ENCODE data around the gene C1orf53. TPM values are rescaled to one million over a fixed set of nuclear protein-coding genes. Genes with fewer than 3 reads are reported as not detected.

Gene C1orf53
- total RNA-seq, 6 donors from 2014 or later: 2.5 to 9.9 (median 7.2) TPM; not detected in 2

DNA sequence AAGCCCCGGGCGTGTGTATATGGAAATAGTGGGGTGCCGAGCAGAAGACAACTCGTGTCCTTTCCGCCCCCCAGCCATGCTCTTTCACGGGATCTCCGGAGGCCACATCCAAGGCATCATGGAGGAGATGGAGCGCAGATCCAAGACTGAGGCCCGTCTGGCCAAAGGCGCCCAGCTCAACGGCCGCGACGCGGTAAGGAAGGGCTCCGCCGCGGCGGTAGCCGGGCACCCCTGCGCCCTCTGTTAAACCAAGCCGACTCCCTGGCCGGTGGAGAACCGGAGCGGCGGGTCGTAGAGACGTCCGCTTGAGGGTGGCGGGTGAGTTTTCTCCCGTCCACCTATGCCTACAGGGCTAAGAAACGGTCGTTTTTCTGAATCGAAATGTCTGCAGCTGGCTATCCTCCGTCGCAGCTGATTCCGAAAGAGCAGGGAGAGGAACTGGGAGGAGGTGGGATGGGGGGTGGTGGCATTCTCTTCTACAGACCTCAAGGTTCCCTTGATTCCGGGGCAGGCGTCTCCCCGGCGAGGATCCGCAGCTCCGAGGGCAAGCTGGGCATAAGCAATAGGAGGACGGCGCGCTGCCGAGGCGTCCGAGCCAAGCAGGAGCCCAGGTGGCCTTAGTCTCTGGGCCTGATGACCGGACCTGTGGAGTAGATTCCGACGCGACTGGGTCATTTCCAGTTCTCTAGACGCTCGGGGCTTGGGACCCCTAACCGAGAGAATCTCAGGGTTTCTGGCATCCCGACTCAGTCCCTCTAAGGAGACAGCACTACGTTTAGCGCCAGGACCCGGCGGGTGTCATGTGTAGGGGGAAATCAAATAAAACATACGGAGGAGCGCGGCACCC, 15.6 kb downstream of the C1orf53 start:
- H3K27me3 ChIP-seq: peaks cover 2 to 83% (median 62%) of the 10 kb centered on the region in 4 donors
- H3K4me1 ChIP-seq: peaks cover 47 to 81% (median 51%) of the 10 kb centered on the region in 4 donors
- WGBS, 2 donors: 6 to 7% methylated on average over 30 to 52 of the region's 64 CpGs
- H3K36me3 ChIP-seq: no peaks in the 10 kb centered on the region
- DNase-seq (peak in 1 of 2 donors; percentile 82), ATAC-seq (ENCODE audit: low FRiP score in 2 of 2) (peak in 1 of 2 donors; percentile 36)
- peak overlapping the region in 1 of 4 donors; percentile 40 for H3K27ac ChIP-seq
- no peaks in the 10 kb centered on the region for H3K9me3 ChIP-seq
- H3K4me3 ChIP-seq: peak overlapping the region in 3 of 4 donors; percentile 26 to 45 (median 41)
- TF ChIP-seq POLR2A (IDR thresholded peaks at IDR 0.05): no peak
- TF ChIP-seq POLR2AphosphoS5 (IDR thresholded peaks at IDR 0.05): no peak
- no peak for TF ChIP-seq EP300 (IDR thresholded peaks at IDR 0.05)
- TF ChIP-seq, protein P1, sequence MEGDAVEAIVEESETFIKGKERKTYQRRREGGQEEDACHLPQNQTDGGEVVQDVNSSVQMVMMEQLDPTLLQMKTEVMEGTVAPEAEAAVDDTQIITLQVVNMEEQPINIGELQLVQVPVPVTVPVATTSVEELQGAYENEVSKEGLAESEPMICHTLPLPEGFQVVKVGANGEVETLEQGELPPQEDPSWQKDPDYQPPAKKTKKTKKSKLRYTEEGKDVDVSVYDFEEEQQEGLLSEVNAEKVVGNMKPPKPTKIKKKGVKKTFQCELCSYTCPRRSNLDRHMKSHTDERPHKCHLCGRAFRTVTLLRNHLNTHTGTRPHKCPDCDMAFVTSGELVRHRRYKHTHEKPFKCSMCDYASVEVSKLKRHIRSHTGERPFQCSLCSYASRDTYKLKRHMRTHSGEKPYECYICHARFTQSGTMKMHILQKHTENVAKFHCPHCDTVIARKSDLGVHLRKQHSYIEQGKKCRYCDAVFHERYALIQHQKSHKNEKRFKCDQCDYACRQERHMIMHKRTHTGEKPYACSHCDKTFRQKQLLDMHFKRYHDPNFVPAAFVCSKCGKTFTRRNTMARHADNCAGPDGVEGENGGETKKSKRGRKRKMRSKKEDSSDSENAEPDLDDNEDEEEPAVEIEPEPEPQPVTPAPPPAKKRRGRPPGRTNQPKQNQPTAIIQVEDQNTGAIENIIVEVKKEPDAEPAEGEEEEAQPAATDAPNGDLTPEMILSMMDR (IDR thresholded peaks at IDR 0.05): no peak

DNA sequence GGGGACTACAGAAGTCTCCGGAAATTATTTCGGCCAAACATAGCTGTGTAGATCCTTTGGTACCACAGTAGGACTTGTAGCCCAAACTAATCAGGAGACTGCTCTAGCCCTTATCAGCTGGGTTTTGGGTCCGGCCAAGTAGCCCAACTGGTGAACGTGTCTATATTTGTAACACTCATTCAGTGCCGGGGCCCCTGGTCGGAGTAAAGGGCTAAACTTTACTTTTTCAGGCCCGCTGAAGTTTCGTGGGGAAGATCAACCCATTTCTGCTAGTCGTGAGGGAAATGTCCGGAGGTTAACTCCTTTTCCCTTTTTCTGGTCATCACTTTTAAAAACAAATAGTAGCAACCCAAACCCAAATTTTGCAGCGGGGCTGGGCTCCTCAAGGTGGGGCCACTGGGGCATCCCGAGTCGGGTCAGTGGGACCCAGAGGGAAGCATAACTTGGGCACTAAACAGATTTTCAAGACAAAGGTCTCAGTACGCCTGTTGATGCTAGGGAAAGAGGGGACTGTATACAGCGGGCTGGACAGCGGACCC, 16.4 kb downstream of the C1orf53 start:
- no peak for ATAC-seq (ENCODE audit: low FRiP score in 2 of 2)
- H3K4me1 ChIP-seq: peaks cover 43 to 72% (median 47%) of the 10 kb centered on the region in 4 donors
- WGBS, 2 donors: 8 to 11% methylated on average over 14 to 16 of the region's 16 CpGs
- H3K36me3 ChIP-seq: no peaks in the 10 kb centered on the region
- no peaks in the 10 kb centered on the region for H3K9me3 ChIP-seq
- peaks cover 2 to 75% (median 54%) of the 10 kb centered on the region in 4 donors for H3K27me3 ChIP-seq
- TF ChIP-seq POLR2A (IDR thresholded peaks at IDR 0.05) (no peak), EP300 (IDR thresholded peaks at IDR 0.05) (no peak), POLR2AphosphoS5 (IDR thresholded peaks at IDR 0.05) (no peak)
- TF ChIP-seq, protein P1 (IDR thresholded peaks at IDR 0.05): no peak
- peak overlapping the region in 1 of 4 donors; percentile 41 for H3K4me3 ChIP-seq
- H3K27ac ChIP-seq: no peak overlapping the region
- DNase-seq: no peak

DNA sequence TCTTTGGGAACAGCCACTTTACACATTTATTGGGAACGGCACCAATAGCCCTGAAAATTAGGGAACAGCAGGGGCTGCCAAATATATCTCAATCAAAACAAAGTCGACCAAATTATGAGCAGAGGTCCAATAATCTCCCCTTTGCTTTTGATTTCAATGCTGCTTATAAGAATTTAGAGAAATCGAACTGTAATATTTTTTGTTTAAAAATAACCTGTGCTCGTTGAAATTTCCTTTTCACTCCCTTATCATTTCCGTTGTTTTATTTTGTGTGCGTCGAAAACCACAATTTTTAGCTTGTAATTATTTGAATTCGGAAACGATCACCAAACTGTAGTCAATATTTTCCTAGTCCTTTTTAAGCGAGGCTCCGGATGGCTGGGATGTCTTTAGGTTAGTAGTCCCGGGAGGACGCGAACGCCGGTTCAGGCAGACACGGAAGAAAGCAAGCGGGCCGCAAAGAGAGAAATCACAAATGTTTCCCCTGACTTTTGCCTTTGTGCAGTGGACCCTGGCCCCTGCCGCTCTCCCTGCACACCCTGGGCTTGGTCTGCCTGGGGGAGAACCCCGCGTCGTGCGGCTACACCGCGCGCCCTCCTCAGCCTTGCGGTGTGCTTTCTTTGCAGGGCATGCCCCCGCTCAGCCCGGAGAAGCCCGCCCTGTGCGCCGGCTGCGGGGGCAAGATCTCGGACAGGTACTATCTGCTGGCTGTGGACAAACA, 17.1 kb downstream of the C1orf53 start:
- Histone ChIP-seq H3K9me3 (no peaks in the 10 kb centered on the region), H3K27ac (no peak overlapping the region), H3K4me1 (peaks cover 43 to 68% (median 47%) of the 10 kb centered on the region in 4 donors), H3K27me3 (peaks cover 2 to 69% (median 52%) of the 10 kb centered on the region in 4 donors), H3K36me3 (no peaks in the 10 kb centered on the region), H3K4me3 (no peak overlapping the region)
- WGBS, 2 donors: 9 to 15% methylated on average over 20 to 29 of the region's 35 CpGs
- DNase-seq (peak in 1 of 2 donors; percentile 70), ATAC-seq (ENCODE audit: low FRiP score in 2 of 2) (no peak)
- no peak for TF ChIP-seq POLR2AphosphoS5 (IDR thresholded peaks at IDR 0.05)
- TF ChIP-seq EP300 (IDR thresholded peaks at IDR 0.05): no peak
- TF ChIP-seq, protein P1 (IDR thresholded peaks at IDR 0.05): no peak
- no peak for TF ChIP-seq POLR2A (IDR thresholded peaks at IDR 0.05)

DNA sequence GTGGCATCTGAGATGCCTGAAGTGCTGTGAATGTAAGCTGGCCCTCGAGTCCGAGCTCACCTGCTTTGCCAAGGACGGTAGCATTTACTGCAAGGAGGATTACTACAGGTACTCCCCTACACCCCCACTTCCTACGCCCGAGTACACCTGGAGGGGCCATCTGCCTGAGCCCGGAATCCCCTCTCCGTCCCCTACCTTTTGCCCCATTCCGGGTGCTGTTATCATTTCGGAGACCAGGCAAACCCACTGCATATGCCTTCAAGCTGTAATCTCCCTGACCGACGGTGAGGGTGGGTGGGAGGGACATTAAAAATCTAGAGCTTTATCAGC, 17.6 kb downstream of the C1orf53 start:
- Histone ChIP-seq H3K9me3 (no peaks in the 10 kb centered on the region), H3K4me1 (peaks cover 43 to 64% (median 47%) of the 10 kb centered on the region in 4 donors), H3K36me3 (no peaks in the 10 kb centered on the region), H3K27me3 (peaks cover 2 to 65% (median 49%) of the 10 kb centered on the region in 4 donors), H3K27ac (no peak overlapping the region), H3K4me3 (no peak overlapping the region)
- DNase-seq: no peak
- ATAC-seq (ENCODE audit: low FRiP score in 2 of 2): no peak
- WGBS, 2 donors: 10 to 12% methylated on average over 11 of the region's 11 CpGs
- TF ChIP-seq EP300 (IDR thresholded peaks at IDR 0.05): no peak
- TF ChIP-seq, protein P1 (IDR thresholded peaks at IDR 0.05): no peak
- no peak for TF ChIP-seq POLR2A (IDR thresholded peaks at IDR 0.05)
- TF ChIP-seq POLR2AphosphoS5 (IDR thresholded peaks at IDR 0.05): no peak

All from upper lobe of left lung (tissue), 6 donors.